ENCODE results near the gene ANKRD44.

- TF ChIP-seq CTCF (IDR thresholded peaks at IDR 0.05): no peak
- no peak for TF ChIP-seq ZFX (IDR thresholded peaks at IDR 0.05; ENCODE audit: borderline replicate concordance)
Observed at GRCh38 chr2:196992466-196992865, 318.1 kb downstream of the ANKRD44 start.

All from 22Rv1 (cell line).